Mammary epithelial cell (primary cell): ENCODE data around the gene ING5.

Source experiments
- EZH2 ChIP-seq: IDR thresholded peaks from 2 replicates; pipeline ENCODE4 v1.6.1; 2012; ENCODE audit warnings: low read length, inconsistent platforms, borderline replicate concordance
- TF ChIP-seq, protein P1 (sequence below), 2 donors: IDR thresholded peaks in 1 of 2; conservative IDR thresholded peaks in 1 of 2; 2 replicates each; pipeline ENCODE4 v1.5.1; 2011 to 2012; ENCODE audit warnings: inconsistent platforms in 2 of 2, low read length in 2 of 2, mild to moderate bottlenecking in 2 of 2, control low read depth in 1 of 2, low read depth in 1 of 2; ENCODE audit not compliant: insufficient read depth in 1 of 2; ENCODE audit errors: extremely low read depth in 1 of 2

DNA sequence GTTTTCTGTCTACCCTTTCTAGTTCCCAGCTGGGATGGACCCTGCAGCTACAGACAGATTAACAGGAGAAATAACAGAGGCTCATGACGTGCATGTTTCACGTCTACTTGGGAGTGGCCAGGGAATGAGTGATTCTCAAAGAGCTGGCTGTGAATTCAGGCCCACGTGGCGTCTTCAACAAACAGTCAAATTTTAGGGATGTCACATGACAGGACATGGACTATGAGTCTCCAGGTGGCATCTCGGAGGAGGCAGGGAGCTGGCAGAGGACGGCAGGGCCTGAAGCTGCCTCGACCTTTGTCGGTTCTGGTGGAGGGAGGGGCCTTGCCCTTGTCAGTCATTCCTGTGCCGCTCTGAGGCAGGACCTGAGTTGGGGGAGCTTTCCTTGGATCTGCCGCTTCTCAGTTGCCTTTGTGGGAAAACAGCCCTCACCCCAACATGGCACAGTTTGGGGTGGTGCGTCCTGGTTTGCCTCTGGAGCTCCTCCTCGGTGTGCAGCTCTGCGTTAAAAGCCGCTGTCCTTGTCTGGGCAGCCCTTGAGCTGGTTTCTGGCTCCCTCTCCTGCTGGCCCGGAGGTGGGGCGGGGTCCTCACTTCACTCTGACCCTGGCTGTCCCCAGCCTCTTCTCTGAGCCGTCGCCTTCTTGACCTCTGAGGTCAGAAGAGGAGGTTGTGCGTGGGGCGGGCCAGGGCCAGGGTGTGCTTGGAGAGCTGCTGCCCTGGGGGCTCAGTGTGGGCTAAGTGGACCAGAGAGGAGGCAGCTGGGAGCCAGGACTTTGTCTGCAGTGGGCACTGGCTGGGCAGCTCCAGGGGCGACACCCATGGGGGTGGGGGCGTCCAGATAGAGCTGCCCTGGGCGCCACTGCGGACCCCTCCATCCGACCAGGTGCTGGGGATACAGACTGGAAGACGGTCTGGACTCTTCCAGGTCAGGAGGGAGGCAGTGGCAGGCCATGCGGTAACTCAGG is 62.7 kb downstream of the ING5 start:
- TF ChIP-seq, protein P1, sequence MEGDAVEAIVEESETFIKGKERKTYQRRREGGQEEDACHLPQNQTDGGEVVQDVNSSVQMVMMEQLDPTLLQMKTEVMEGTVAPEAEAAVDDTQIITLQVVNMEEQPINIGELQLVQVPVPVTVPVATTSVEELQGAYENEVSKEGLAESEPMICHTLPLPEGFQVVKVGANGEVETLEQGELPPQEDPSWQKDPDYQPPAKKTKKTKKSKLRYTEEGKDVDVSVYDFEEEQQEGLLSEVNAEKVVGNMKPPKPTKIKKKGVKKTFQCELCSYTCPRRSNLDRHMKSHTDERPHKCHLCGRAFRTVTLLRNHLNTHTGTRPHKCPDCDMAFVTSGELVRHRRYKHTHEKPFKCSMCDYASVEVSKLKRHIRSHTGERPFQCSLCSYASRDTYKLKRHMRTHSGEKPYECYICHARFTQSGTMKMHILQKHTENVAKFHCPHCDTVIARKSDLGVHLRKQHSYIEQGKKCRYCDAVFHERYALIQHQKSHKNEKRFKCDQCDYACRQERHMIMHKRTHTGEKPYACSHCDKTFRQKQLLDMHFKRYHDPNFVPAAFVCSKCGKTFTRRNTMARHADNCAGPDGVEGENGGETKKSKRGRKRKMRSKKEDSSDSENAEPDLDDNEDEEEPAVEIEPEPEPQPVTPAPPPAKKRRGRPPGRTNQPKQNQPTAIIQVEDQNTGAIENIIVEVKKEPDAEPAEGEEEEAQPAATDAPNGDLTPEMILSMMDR (conservative IDR thresholded peaks at IDR 0.05 in 1 of 2, IDR thresholded peaks at IDR 0.05 in 1 of 2; ENCODE audit: extremely low read depth in 1 of 2, insufficient read depth in 1 of 2, low read depth in 1 of 2, low read length in 2 of 2) = no peak
- no peak for TF ChIP-seq EZH2
